HG02840 (cell line): Measurements from ENCODE around the gene SKA3.
A peak's percentile ranks its signal among the peaks of the same experiment; 100 is the strongest.
"Not testable (repeated sequence)": the region's sequence is repeated elsewhere in the genome, so short reads cannot be mapped to it uniquely, and the experiment has no call there.

Experiments
- ATAC-seq: cut with Tn5 transposase; IDR thresholded peaks from one replicate; pipeline ENCODE4 v1.9.1; 2021; ENCODE audit warnings: mild to moderate bottlenecking, moderate library complexity, moderate number of reproducible peaks; ENCODE audit not compliant: unreplicated experiment, low FRiP score

The SKA3 gene

GRCh38 chr13:21176215-21176981, at the start of gene SKA3, which contains the start of gene MRPL57:
Gene SKA3 (minus strand): TSS chr13:21176552. CDS start chr13:21176477, 75 bp downstream.
Gene MRPL57 (plus strand): TSS chr13:21176658. CDS start chr13:21176917, 259 bp downstream.
- ATAC-seq = peak; percentile 90

GRCh38 chr13:21225082-21225481, 48.7 kb upstream of the SKA3 start:
- ATAC-seq = no peak

GRCh38 chr13:21221268-21221667, 44.9 kb upstream of the SKA3 start:
- no peak for ATAC-seq

DNA sequence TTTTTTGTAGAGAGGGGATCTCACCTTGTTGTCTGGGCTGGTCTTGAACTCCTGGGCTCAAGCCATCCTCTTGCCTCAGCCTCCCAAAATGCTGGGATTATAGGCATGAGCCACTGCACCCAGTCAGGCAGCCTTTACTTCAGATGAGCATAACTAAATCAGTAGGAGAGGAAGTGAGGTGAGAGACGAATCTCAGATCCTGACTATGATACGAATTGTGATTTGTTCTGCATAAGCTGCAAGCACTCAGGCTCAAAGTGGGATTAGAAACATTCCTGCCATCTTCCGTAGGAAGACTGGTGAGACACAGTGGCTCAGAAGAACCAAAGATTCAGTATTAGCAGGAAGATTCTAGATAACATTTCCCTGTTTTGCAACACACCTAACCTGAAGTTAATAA, 43.4 kb upstream of the SKA3 start:
- ATAC-seq = not testable (repeated sequence)

DNA sequence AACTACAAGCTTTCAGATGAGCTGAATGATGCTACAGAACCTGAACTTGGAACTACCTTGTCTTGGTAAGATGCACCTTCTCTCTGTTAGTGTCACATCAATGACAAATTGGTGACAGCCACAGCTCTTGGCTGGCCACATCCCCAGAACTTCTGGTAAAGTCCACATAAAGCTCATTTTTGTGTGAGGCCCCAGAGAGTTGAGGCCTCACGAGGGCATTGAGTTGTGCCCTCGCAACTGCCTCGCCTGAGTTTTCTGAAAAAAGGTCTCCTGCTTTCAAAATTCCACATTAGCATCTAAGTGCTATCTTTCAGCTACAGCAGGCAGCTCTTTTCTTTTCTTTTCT, 42.7 kb upstream of the SKA3 start:
- no peak for ATAC-seq

DNA sequence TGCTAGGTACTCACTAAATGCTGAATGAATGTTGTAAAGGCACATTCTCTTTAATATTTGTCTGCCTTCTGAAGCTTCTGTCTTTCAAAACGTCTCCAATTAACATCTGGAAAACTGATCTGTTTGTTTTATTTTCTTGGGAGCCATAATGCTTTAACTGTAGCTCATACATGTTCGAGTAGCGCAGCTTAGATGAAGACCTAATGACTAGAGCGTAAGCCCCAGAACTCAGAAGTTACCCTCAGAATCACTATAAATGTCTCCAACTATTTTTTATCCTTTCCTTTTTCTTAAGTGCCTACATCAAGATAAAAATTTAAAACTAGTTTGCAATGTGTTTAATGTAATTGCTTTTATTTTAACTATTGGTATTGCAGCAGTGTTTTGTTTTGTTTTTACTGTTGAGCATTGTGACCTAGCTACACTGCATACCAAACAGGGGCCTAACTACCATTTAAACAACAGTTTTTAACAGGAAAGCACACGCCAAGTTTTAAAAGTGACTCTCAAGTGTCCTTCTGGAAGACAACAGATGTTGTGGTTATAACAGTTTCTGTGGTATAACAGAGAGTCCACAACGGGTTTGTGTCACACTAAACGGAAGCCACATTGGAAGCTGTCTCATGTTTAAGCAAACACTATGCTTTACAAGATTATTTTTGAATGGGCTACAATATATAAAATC, 42.1 kb upstream of the SKA3 start:
- peak; percentile 90 for ATAC-seq

DNA sequence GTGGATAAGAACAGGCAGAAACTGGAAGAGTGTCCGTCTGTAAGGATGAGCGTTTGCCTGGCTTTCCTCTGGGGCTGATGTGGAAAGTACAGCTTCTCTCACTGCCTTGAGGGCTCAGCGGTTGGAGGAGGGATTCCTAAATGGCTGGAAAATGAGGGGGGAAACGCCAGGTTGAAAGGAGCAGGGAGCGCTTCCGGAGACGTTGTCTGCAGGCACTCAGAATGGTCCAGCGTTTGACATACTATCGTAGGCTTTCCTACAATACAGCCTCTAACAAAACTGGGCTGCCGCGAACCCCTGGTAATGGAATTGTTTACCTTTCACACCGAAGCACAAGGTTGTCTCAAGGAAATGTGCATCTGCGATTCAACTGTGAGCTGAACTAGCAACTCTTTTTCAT, 40.0 kb upstream of the SKA3 start:
- no peak for ATAC-seq

DNA sequence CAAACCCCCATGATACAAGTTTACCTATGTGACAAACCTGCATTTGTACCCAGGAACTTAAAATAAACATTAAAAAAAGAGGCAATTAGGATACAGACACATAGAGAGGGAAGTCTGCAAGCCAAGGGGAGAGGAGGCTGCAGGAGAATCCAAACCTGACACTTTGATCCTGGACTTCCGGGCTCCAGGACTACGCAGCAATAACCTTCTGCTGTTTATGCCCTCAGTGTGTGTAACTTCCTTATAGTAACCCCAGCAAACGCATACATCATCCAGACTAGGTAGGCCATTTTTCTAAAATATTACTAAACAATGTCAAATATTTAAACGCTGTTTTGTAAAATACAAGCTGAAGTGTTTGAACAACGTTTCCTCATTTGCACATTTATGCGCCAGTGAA, 39.1 kb upstream of the SKA3 start:
- not testable (repeated sequence) for ATAC-seq

GRCh38 chr13:21212138-21212775, 35.9 kb upstream of the SKA3 start:
- no peak for ATAC-seq

DNA sequence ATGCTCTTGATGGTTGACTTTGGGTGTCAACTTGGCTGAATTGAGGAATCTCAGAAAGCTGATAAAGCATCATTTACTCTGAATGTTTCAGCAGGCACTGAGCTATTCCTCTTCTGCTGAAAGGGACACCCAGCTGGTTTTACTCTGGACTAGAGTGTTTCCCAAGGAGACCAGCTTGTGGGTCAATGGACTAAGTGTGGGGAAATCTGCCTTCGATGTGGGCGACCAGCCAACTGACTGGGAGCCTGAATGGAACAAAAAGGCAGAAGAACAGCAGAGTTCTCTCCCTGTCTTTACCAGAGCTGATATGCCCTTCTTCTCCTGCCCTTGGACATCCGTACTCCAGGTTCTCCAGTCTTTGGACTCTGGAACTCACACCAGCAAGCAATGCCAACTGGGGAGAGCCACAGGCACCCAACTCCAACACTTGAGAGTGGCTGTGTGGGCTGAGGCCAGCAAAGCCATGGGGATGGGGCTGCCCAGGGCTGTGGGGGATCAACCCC, 32.4 kb upstream of the SKA3 start:
- no peak for ATAC-seq

GRCh38 chr13:21202767-21203531, 26.6 kb upstream of the SKA3 start:
- no peak for ATAC-seq

GRCh38 chr13:21201456-21202190, 25.3 kb upstream of the SKA3 start:
- not testable (repeated sequence) for ATAC-seq

- ATAC-seq = not testable (repeated sequence)
Measured at GRCh38 chr13:21198391-21198790, 22.0 kb upstream of the SKA3 start.

GRCh38 chr13:21197606-21198225, 21.4 kb upstream of the SKA3 start:
- ATAC-seq = not testable (repeated sequence)

DNA sequence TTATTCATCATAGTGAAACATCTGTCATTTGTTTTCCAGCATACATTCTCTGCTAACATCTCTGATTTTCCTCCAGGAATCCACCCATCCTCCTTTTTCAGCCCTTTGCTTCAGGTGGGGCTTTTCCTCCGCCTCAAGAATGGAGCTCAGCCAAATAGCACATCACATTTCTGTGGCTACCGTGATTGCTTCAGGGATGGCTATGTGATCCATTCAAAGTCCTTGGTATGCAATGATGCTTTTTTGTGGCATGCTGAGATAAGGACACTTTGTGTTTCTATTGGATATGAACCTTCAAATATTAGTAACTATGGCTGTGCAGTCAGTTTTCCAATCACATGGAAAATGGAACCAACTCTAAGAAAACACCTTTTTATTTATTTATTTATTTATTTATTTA, 18.4 kb upstream of the SKA3 start:
- ATAC-seq = not testable (repeated sequence)

GRCh38 chr13:21186410-21186809, 10.1 kb upstream of the SKA3 start:
- not testable (repeated sequence) for ATAC-seq

DNA sequence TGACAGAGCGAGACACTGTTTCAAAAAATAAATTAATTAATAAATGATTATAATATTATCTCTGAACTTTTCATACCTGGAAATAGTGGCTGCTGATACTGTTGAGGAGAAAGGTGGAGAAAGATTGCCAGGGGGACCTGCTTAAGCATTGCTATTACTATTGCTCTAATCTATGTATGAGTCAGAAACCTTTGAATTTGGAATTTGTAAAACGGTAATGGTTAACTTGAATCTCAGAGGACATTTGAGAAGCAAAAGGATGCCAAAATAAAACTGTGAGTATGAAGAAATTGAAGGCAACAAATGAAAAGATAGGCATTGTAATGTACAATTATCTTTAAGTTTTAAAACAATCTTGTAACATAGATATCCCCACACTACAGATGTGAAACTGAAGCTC, 5.3 kb upstream of the SKA3 start:
- no peak for ATAC-seq

GRCh38 chr13:21176982-21177284, 581 bp upstream of the SKA3 start:
- peak; percentile 26 for ATAC-seq

DNA sequence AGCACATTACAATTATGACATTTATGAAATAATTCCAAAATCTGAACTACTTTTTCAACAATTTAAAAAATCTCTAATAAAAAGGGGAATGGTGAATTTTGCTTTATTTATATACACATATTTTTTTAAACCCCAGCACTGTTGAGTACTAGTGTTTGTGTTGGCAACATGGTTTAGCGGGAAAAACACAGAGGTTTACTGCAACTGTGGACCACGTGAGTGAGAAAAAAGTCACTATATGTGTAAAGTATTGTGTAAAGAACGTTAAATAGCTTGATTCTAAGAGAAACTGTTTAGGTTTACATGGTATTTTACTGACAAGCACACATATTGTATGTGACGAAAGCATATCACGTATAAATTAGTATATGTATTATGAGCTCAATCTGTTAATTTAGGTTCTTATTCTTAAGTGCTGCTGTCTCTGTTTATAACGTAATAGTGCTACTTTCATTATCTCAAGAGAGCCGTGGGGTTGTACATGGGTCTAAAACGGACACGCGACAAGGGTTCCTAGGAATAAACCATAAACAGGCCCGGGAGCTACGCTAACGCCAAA, 617 bp downstream of the SKA3 start:
- no peak for ATAC-seq
